Measurements from ENCODE around the gene PPP1R10.

GRCh38 chr6:30615958-30616810 lies 859 bp downstream of the PPP1R10 start:
- no peak for TF ChIP-seq CTCF (IDR thresholded peaks at IDR 0.05)
- no peak for TF ChIP-seq EP300 (IDR thresholded peaks at IDR 0.05)
- TF ChIP-seq MYC (IDR thresholded peaks at IDR 0.05; ENCODE audit: borderline replicate concordance, low read length), result no peak
- peak; percentile 49 to 87; a peak in 3 of 5 replicates for TF ChIP-seq JUN (IDR thresholded peaks at IDR 0.05)
- TF ChIP-seq SREBF2 (IDR thresholded peaks at IDR 0.05), result no peak
- TF ChIP-seq POLR2AphosphoS2 (conservative IDR thresholded peaks at IDR 0.05; ENCODE audit: low read length), result no peak; the same call in 1 of the 2 replicates
- TF ChIP-seq RNF2 (IDR thresholded peaks at IDR 0.05; ENCODE audit: borderline replicate concordance, low read depth), result no peak
- TF ChIP-seq USF2 (IDR thresholded peaks at IDR 0.05), result no peak
- no peak for TF ChIP-seq JUNB (IDR thresholded peaks at IDR 0.05)
- peak; percentile 92 for TF ChIP-seq MAFK (IDR thresholded peaks at IDR 0.05; ENCODE audit: partially characterized antibody)
- no peak for TF ChIP-seq REST (IDR thresholded peaks at IDR 0.05)
- peak; percentile 10; the same call in 1 of the 2 replicates for TF ChIP-seq POLR2A (IDR thresholded peaks at IDR 0.05; ENCODE audit: low read length)
- TF ChIP-seq HDAC2 (IDR thresholded peaks at IDR 0.05), result no peak
- no peak for TF ChIP-seq HMGXB4 (CRISPR knock-in tag; IDR thresholded peaks at IDR 0.05; ENCODE audit: borderline replicate concordance)

Data from A549 (cell line).